ENCODE data around the gene B3GNT9. TPM values are rescaled to one million over a fixed set of nuclear protein-coding genes. Genes with fewer than 3 reads are reported as not detected.

The B3GNT9 gene
- total RNA-seq, 1 experiment from 2014 or later, result 2.3 TPM

DNA sequence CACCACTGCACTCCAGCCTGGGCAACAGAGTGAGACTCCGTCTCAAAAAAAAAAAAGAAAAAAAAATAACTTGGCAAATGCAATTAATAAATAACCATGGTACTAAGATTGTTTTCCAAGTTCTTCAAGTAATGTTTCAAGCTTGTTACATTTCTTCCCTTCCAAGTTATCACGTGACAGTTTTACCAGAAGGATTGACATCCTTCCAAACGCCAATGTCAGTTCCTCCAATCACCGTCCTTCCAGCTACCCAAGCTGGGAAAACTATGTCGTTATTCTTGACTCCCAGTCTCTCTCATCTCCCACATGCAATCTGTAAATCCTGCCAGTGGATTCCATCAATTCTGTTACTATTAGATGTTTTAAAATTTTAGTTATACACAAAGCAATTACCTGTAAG is 44.9 kb downstream of the B3GNT9 start:
- BruUV-seq (replicated peaks), result no TSS peak
- H3K9me3 ChIP-seq (ENCODE audit: low read length), result no peaks in the 10 kb centered on the region
- intact Hi-C loops (cut with micrococcal nuclease), result no loop called here
- DNase-seq (no peak), ATAC-seq (no peak)
- no peaks in the 10 kb centered on the region for H3K27me3 ChIP-seq (ENCODE audit: low read length)
- H2AFZ ChIP-seq (ENCODE audit: low read length), result no peak overlapping the region
- H3K9me2 ChIP-seq (replicated peaks; ENCODE audit: low read length), result no peaks in the 10 kb centered on the region
- ChIA-PET POLR2A (ENCODE audit: unreplicated experiment) (interaction anchor here (0.6 kb wide), 1 partner anchor 40 kb away, joined by 3 read pairs; no protein-coding TSS in a partner anchor), CTCF (interaction anchor here (0.6 kb wide), 1 partner anchor 47 kb away, joined by 7 read pairs; no protein-coding TSS in a partner anchor)
- no peaks in the 10 kb centered on the region for H3F3A ChIP-seq (ENCODE audit: low read length, unreplicated experiment)
- H3K79me2 ChIP-seq (ENCODE audit: low read length), result peaks cover 11% of the 10 kb centered on the region
- no peak overlapping the region for H3K9ac ChIP-seq (ENCODE audit: low read length)
- H3K4me2 ChIP-seq (ENCODE audit: low read length), result no peak overlapping the region
- TF ChIP-seq, protein P1, sequence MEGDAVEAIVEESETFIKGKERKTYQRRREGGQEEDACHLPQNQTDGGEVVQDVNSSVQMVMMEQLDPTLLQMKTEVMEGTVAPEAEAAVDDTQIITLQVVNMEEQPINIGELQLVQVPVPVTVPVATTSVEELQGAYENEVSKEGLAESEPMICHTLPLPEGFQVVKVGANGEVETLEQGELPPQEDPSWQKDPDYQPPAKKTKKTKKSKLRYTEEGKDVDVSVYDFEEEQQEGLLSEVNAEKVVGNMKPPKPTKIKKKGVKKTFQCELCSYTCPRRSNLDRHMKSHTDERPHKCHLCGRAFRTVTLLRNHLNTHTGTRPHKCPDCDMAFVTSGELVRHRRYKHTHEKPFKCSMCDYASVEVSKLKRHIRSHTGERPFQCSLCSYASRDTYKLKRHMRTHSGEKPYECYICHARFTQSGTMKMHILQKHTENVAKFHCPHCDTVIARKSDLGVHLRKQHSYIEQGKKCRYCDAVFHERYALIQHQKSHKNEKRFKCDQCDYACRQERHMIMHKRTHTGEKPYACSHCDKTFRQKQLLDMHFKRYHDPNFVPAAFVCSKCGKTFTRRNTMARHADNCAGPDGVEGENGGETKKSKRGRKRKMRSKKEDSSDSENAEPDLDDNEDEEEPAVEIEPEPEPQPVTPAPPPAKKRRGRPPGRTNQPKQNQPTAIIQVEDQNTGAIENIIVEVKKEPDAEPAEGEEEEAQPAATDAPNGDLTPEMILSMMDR (conservative IDR thresholded peaks at IDR 0.05; ENCODE audit: low read depth, low read length), result no peak
- TF ChIP-seq EZH2 (IDR thresholded peaks at IDR 0.05; ENCODE audit: low read length, unreplicated experiment) (no peak), EZH2phosphoT487 (IDR thresholded peaks at IDR 0.05; ENCODE audit: borderline replicate concordance, low read length) (no peak)
- no peak overlapping the region for H3K4me3 ChIP-seq (ENCODE audit: low read length)
- peaks cover 4% of the 10 kb centered on the region; the same call in 1 of the 2 replicates for H3K4me1 ChIP-seq (ENCODE audit: insufficient read depth, low read length)
- H3K27ac ChIP-seq (ENCODE audit: low read length), result no peak overlapping the region
- no peaks in the 10 kb centered on the region for H3K36me3 ChIP-seq (ENCODE audit: low read depth, low read length)
- no peaks in the 10 kb centered on the region for H4K20me1 ChIP-seq (ENCODE audit: low read length)

DNA sequence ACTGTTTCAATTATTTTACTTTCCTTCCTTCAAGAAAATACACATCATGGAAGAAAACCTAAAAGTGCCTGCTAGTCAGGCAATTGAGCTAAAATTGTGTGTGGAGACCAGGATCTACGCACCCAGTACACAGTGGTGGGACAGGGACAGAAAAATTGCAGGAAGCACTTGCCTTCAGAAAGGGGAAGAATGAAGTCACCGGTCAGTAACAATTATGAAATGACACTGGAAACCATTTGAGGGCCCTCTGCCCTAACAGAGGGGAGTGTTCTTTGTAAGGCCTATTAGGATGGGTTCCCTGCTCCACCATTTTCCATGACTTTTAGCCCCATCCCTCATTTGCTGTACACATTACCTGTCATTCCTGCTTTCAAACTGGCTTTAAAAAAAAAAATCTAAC is 45.6 kb downstream of the B3GNT9 start:
- intact Hi-C loops (cut with micrococcal nuclease), result no loop called here
- ATAC-seq, result no peak

DNA sequence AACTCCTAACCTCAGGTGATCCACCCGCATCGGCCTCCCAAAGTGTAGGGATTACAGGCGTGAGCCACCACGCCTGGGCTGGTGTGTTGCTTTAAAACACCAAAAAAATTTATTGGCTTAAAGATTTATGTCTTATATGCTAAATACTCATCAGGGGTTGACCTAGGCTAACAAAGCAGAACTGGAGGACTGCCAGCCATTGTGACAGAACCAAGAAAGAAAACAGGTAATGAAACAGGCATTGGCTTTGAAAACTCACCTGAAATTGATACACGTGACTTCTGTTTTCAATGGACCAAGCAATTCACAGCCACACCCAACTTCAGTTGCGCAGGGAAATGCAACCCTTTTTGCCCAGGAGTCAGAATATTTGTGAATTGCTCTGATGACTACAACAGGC is 46.0 kb downstream of the B3GNT9 start:
- TF ChIP-seq EZH2 (IDR thresholded peaks at IDR 0.05; ENCODE audit: low read length, unreplicated experiment) (no peak), EZH2phosphoT487 (IDR thresholded peaks at IDR 0.05; ENCODE audit: borderline replicate concordance, low read length) (no peak)
- TF ChIP-seq, protein P1 (conservative IDR thresholded peaks at IDR 0.05; ENCODE audit: low read depth, low read length), result no peak
- Histone ChIP-seq H3K4me3 (ENCODE audit: low read length) (no peak overlapping the region), H3K9me2 (replicated peaks; ENCODE audit: low read length) (no peaks in the 10 kb centered on the region), H3K4me2 (ENCODE audit: low read length) (no peak overlapping the region), H3K27ac (ENCODE audit: low read length) (no peak overlapping the region), H3K27me3 (ENCODE audit: low read length) (no peaks in the 10 kb centered on the region), H3F3A (ENCODE audit: low read length, unreplicated experiment) (no peaks in the 10 kb centered on the region), H2AFZ (ENCODE audit: low read length) (no peak overlapping the region), H4K20me1 (ENCODE audit: low read length) (no peaks in the 10 kb centered on the region), H3K79me2 (ENCODE audit: low read length) (peaks cover 1% of the 10 kb centered on the region), H3K9ac (ENCODE audit: low read length) (no peak overlapping the region), H3K9me3 (ENCODE audit: low read length) (no peaks in the 10 kb centered on the region), H3K36me3 (ENCODE audit: low read depth, low read length) (0 out of 2 replicates have a peak, but pooled peaks cover 1% of the 10 kb centered on the region), H3K4me1 (ENCODE audit: insufficient read depth, low read length) (peaks cover 4% of the 10 kb centered on the region; the same call in 1 of the 2 replicates)
- CTCF ChIA-PET, result interaction anchor here (1.3 kb wide), 1 partner anchor 87 kb away, joined by 3 read pairs; no protein-coding TSS in a partner anchor
- DNase-seq, result no peak
- ATAC-seq, result no peak
- intact Hi-C loops (cut with micrococcal nuclease), result no loop called here
- BruUV-seq (replicated peaks), result no TSS peak
- POLR2A ChIA-PET (ENCODE audit: unreplicated experiment), result no interaction called here

More for the DNA sequence above, 45.6 kb downstream of the B3GNT9 start:
- Histone ChIP-seq H4K20me1 (ENCODE audit: low read length) (no peaks in the 10 kb centered on the region), H3K4me1 (ENCODE audit: insufficient read depth, low read length) (peaks cover 4% of the 10 kb centered on the region; the same call in 1 of the 2 replicates), H2AFZ (ENCODE audit: low read length) (no peak overlapping the region), H3K4me3 (ENCODE audit: low read length) (no peak overlapping the region), H3F3A (ENCODE audit: low read length, unreplicated experiment) (no peaks in the 10 kb centered on the region), H3K27ac (ENCODE audit: low read length) (no peak overlapping the region), H3K4me2 (ENCODE audit: low read length) (no peak overlapping the region), H3K27me3 (ENCODE audit: low read length) (no peaks in the 10 kb centered on the region), H3K36me3 (ENCODE audit: low read depth, low read length) (no peaks in the 10 kb centered on the region), H3K9me2 (replicated peaks; ENCODE audit: low read length) (no peaks in the 10 kb centered on the region), H3K9me3 (ENCODE audit: low read length) (no peaks in the 10 kb centered on the region), H3K9ac (ENCODE audit: low read length) (no peak overlapping the region), H3K79me2 (ENCODE audit: low read length) (peaks cover 5% of the 10 kb centered on the region)
- ChIA-PET POLR2A (ENCODE audit: unreplicated experiment) (no interaction called here), CTCF (no interaction called here)
- DNase-seq, result no peak
- no peak for TF ChIP-seq EZH2phosphoT487 (IDR thresholded peaks at IDR 0.05; ENCODE audit: borderline replicate concordance, low read length)
- TF ChIP-seq EZH2 (IDR thresholded peaks at IDR 0.05; ENCODE audit: low read length, unreplicated experiment), result no peak
- TF ChIP-seq, protein P1 (conservative IDR thresholded peaks at IDR 0.05; ENCODE audit: low read depth, low read length), result no peak
- BruUV-seq (replicated peaks), result no TSS peak
